ENCODE results near the gene OIT3.
A peak's percentile ranks its signal among the peaks of the same experiment; 100 is the strongest.

The OIT3 gene

DNA sequence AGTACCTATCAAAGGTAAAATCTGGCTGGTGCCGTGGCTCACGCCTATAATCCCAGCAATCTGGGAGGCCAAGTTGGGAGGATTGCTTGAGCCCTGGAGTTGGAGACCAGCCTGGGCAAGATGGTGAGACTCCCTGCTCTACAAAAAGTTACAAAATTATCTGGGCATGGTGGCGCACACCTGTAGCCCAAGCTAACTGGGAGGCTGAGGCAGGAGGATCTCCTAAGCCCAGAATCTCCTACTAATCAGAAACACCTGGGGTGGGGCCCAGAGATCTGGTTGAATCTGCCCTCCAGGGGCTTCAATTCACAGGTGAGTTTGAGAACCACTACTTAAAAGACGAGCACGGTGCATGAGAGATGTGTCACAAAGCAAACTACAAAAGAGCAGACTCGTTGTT, 58.6 kb downstream of the OIT3 start:
- TF ChIP-seq, protein P1, sequence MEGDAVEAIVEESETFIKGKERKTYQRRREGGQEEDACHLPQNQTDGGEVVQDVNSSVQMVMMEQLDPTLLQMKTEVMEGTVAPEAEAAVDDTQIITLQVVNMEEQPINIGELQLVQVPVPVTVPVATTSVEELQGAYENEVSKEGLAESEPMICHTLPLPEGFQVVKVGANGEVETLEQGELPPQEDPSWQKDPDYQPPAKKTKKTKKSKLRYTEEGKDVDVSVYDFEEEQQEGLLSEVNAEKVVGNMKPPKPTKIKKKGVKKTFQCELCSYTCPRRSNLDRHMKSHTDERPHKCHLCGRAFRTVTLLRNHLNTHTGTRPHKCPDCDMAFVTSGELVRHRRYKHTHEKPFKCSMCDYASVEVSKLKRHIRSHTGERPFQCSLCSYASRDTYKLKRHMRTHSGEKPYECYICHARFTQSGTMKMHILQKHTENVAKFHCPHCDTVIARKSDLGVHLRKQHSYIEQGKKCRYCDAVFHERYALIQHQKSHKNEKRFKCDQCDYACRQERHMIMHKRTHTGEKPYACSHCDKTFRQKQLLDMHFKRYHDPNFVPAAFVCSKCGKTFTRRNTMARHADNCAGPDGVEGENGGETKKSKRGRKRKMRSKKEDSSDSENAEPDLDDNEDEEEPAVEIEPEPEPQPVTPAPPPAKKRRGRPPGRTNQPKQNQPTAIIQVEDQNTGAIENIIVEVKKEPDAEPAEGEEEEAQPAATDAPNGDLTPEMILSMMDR (conservative IDR thresholded peaks at IDR 0.05; ENCODE audit: low read depth, low read length) = no peak
- no peak for DNase-seq (ENCODE audit: low read depth)
- H3K4me3 ChIP-seq (ENCODE audit: low read length) = no peak overlapping the region

DNA sequence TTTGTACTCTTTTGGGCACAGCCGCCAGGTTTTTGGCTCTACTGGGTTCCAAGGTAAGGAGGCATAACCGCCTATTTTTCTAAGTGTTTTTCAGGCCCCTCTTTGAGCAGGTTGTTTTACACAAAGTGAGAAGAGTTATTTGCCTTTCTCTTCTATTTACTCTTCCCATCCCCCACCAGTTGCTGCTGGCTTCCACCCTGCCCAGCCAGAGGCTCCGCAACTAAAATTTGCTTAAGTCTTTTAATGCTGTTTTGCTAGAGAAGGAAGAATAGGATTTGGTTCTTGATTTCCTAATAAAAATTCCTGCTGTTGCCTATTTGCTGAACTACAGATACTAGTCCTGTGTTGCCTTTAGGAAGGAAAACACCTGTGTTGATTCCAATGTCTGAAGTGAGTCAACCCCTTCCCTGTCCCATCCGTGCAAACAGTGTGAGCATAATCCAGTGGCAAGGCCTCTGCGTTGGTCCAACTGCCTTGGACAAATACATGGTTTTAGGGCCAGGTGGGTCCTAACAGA, 59.2 kb downstream of the OIT3 start:
- DNase-seq (ENCODE audit: low read depth) = no peak
- no peak overlapping the region for H3K4me3 ChIP-seq (ENCODE audit: low read length)
- TF ChIP-seq, protein P1 (conservative IDR thresholded peaks at IDR 0.05; ENCODE audit: low read depth, low read length) = no peak

DNA sequence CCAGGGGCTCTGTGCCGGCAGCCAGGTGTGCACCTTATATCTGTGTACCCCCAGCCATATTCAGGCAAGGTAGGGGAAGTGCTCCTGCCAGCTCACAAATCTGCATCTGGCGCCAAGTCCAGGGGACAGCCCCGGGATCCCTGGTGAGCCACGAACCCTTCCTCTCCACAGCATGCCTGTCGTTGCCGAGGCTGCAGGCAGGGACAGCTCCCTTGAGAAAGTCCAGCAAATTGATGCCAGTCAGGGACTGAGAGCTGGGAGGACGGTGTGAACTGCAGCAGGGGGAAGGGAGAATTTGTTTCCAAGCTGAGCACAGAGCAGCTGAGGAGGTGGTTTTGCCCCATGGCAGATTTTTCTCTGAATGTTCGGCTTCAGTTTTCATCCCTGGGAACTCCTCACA, 60.1 kb downstream of the OIT3 start:
- TF ChIP-seq, protein P1 (conservative IDR thresholded peaks at IDR 0.05; ENCODE audit: low read depth, low read length) = no peak

DNA sequence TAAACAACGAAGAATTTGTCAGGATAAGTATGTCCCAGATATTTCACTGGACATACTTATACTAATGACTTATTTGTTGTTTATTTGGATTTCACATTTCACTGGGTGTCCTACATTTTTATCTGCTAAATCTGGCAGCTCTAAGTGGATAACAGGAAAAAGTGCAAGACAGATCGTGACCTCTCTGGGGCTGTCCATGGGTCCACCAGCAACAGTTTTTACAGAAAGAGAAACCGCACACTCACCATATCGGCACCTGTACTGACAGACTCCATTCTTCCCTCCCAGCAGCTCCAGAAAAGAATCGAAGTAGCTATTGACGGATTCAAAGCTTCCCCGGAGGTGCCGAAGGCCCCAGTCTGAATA, 60.7 kb downstream of the OIT3 start:
- no peak for DNase-seq (ENCODE audit: low read depth)
- H3K4me3 ChIP-seq (ENCODE audit: low read length) = no peak overlapping the region
- TF ChIP-seq, protein P1 (conservative IDR thresholded peaks at IDR 0.05; ENCODE audit: low read depth, low read length) = no peak

More for the DNA sequence above, 60.1 kb downstream of the OIT3 start:
- no peak overlapping the region for H3K4me3 ChIP-seq (ENCODE audit: low read length)
- DNase-seq (ENCODE audit: low read depth) = no peak

DNA sequence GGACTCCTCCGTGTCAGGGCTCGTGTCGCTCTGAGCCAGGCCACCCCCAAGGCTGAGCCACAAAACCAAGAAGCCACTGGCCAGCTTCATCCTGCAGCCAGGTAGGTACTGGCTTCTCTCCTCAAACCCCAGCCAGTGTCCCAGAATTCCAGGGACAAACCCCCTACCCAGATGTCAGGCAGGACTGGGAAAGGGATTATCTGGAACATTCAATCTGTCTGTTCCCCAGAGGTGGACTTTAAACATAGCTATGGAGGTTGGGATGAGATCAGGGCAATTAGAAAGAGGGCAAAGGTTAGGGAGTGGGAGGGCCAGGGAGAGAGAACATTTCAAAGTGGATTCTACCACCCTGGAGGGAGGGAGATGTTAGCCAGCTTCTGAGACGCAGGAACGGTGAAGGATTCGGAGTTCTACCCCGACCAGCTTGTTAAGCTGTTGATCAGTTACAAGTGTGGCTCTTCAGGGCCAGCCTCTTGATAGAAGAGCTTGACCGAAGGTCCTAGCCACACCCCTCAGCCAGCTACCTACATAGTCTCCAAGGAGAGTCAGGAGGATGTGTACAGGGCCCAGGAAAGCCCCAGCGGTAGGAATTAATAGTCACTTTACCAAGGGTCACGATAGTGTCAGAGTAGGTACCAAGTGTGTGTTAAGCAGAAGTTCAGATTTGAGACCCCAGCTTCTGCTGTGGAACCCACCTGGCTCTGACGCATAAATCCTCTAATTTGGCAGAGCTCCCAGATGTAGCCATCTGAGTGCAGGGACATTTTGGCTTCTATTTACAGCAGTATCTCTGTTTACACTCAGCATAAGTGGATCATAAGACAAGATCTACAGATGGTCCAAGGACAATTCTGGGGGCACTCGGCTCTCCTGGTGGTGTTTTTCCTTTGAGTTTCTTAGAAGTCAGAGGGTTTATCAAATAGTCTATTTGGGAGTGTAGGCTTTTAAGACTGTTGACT, 61.3 kb downstream of the OIT3 start, which contains the start of gene PLA2G12B:
TSS of gene PLA2G12B (minus strand) at position 211 of the 959 bp plus-strand sequence. CDS start at position 90, 121 bp downstream.
- no peak within 1 kb of the TSS for H3K4me3 ChIP-seq (ENCODE audit: low read length)
- TF ChIP-seq, protein P1 (conservative IDR thresholded peaks at IDR 0.05; ENCODE audit: low read depth, low read length) = no peak
- DNase-seq (ENCODE audit: low read depth) = peak; percentile 12

DNA sequence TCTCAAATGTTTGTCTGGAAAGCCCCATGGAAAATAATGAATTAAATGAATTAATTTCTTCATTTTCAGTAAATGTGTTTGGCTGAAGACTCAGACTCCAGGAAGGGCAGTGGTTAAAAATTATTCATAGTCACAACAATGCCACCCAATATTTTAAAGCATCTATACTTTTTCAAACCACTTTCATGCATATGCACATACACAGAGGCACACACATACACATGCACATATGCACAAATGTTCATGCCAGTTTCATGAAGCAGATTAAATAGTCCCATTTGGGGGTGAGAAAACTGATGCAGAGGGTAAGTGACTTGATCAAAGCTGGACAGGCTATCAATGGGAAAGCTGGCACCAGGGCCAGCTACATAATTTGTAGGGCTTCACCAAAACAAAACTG, 62.5 kb downstream of the OIT3 start:
- no peak overlapping the region for H3K4me3 ChIP-seq (ENCODE audit: low read length)
- TF ChIP-seq, protein P1 (conservative IDR thresholded peaks at IDR 0.05; ENCODE audit: low read depth, low read length) = no peak
- DNase-seq (ENCODE audit: low read depth) = no peak

Data from retinal pigment epithelial cell (primary cell).